CD4-positive, alpha-beta T cell treated with Interleukin-17A for 4 hours (primary cell): Measurements from ENCODE around the gene LCE1D.

Source experiments
- DNase-seq: peaks from one replicate; pipeline ENCODE4 v3.0.0-alpha.2; 2020; ENCODE audit warnings: mixed read lengths

LCE1D gene

DNA sequence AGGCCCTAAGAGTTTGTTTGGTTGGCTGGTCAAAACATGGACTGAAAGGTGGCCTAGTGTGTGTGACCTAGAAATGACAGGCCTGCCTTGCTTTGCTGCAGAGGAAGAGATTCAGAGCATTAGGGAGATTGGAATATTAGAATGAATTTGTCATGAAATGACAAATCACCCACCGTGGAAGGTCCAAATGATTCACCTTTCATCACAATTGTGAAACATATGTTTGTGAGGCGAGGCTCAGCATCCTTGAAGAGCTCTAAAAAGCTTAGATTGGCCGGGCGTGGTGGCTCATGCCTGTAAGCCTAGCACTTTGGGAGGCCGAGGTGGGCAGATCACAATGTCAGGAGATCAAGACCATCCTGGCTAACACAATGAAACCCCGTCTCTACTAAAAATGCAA lies 20.8 kb downstream of the LCE1D start:
- DNase-seq, result no peak

DNA sequence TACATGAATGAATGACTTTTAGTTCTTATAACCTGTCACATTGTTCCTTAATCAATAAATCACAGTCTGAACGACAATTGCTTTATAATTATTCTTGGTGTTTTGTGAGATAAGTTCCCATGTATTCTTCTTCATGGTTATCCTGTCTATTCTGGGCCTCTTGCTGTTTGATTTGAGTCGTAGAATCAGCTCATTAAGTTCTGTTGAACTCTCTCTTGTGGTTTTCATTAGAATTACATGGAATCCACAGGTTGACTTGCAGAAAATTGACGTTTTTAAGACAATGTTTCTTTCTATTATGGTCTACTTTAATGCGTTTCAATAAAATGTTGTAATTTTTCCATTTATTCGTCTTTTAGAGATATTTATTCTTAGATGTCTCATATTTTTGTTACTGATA lies 26.8 kb downstream of the LCE1D start:
- DNase-seq, result no peak

DNA sequence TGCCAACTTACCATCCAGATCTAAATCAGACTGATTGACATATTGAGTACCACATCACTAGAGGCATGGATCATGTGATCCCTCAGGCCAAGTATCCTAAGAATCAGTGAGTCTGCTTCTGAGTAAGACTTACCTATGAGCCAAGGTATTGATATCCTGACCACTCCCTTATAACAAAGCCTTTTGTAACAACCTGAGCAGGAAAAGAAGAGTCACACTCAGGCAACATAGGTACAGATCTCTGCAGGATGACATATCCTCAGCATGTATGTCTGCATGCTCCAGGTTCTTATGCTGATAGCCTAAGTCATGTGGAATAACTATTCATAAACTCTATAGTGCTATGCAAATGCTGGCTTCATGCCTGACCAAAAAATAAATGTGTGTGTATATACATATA lies 28.4 kb downstream of the LCE1D start:
- DNase-seq, result no peak

DNA sequence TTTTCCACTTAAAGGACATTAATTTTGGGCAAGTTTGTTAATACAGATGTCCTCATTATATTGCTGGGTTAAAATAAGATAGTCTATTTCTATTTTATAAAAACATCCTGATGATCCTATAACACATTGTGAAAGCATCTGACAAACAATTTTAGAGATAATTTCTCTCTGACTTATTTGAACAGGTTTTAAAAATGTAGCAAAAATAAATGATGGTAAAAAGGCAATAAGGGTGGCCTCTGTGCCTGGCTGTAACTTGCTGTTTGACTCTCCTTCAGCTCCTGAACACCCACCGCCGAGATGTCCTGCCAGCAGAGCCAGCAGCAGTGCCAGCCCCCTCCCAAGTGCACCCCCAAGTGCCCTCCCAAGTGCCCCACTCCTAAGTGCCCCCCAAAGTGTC lies 30.7 kb downstream of the LCE1D start, which contains the start of gene LCE1A:
Gene LCE1A (plus strand): TSS at position 301 of the 400 bp plus-strand sequence. CDS start 0 bp downstream, at position 301.
- no peak for DNase-seq

DNA sequence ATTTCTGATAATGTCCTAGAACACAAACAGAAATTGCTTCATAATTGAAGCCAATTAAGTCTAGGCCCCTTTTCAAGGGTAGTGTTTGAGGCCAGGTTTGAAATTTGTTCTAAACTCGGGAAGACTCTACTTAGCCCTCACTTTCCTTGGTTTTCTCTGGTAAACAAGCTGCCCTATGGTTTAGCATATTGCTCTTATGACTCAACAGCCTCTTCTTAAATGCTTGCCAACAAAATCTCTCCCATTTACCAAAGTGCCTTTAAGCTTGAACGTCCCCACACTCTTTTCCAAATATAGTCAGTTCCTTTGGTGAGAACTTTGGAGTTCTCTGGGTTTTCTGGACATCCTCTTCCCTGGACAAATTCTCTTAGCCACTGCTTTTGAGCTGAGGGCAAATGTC lies 40.3 kb downstream of the LCE1D start:
- no peak for DNase-seq

DNA sequence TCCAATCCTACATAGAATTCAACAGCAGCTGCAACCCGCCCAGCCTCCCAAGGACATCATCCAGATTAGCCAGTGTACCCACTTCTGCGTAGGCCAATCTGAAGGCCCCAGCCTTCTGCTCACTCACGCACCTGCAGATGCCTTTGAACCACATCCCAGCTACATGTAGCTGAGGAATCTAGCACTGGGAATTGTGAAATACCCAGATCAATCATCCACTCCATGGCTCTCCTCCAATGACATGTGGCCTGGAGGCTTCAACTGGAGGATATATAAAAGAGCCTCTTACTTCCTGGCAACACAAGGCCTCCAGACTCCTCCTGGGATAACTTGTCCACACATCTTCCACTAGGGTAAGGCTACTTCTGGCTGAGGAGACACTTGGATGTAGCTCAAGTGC lies 46.0 kb downstream of the LCE1D start, which contains the start of gene LCE6A:
Gene LCE6A (plus strand): TSS at position 301 of the 400 bp plus-strand sequence. CDS start 665 bp downstream, outside the sequence.
- no peak for DNase-seq
